IMR-90 (cell line): Measurements from ENCODE around the gene MAML3. TPM values are rescaled to one million over a fixed set of nuclear protein-coding genes. Genes with fewer than 3 reads are reported as not detected.

ENCODE experiments used
- ATAC-seq: fragments of 200-7000 bp; cut with Tn5 transposase; 2 replicates; pipeline ENCODE4 v1.9.1; 2020; ENCODE audit warnings: low read depth, mild to moderate bottlenecking, moderate library complexity
- BruUV-seq: library from RNA; stranded (reverse); fragments of 400-500 nt; replicated peaks from 2 replicates; lab custom pipeline; 2021; lab: Mats Ljungman, UMichigan
- CTCF ChIA-PET: fragments of 300-600 bp; formaldehyde crosslinking; extraction: SDS; loops from one replicate; lab custom pipeline; 2021; ENCODE audit warnings: antibody characterized with exemption; lab: Yijun Ruan, JAX
- POLR2A ChIA-PET: fragments of 300-600 bp; sonication (Branson Sonifier 250); formaldehyde crosslinking; loops from one replicate; lab custom pipeline; 2022; ENCODE audit warnings: antibody characterized with exemption; ENCODE audit not compliant: unreplicated experiment; lab: Charles Lee
- DNase-seq: peaks from one replicate; pipeline ENCODE4 v3.0.0; 2013
- H2AFZ ChIP-seq: replicated peaks from 2 replicates; pipeline ENCODE3; 2013; ENCODE audit warnings: low read length, mild to moderate bottlenecking; ENCODE audit not compliant: poor library complexity
- H2AK5ac ChIP-seq: 2 replicates; pipeline ENCODE4 v1.6.1; 2013; ENCODE audit warnings: low read depth, low read length, inconsistent platforms
- H2AK9ac ChIP-seq: replicated peaks from 2 replicates; pipeline ENCODE3; 2013; ENCODE audit warnings: mild to moderate bottlenecking, low read depth, low read length, moderate library complexity; ENCODE audit not compliant: poor library complexity
- H2BK120ac ChIP-seq: 2 replicates; pipeline ENCODE4 v1.6.1; 2013; ENCODE audit warnings: low read depth, low read length, inconsistent platforms
- H2BK15ac ChIP-seq: 3 replicates; pipeline ENCODE4 v1.6.1; 2013; ENCODE audit warnings: low read depth, low read length, inconsistent platforms
- H2BK20ac ChIP-seq: 2 replicates; pipeline ENCODE4 v1.6.1; 2013; ENCODE audit warnings: low read depth, mild to moderate bottlenecking, inconsistent platforms, low read length, moderate library complexity
- H2BK5ac ChIP-seq: 2 replicates; pipeline ENCODE4 v1.6.1; 2013; ENCODE audit warnings: mild to moderate bottlenecking, low read depth, low read length, inconsistent platforms; ENCODE audit not compliant: poor library complexity, severe bottlenecking
- H3K14ac ChIP-seq: replicated peaks from 2 replicates; pipeline ENCODE4 v1.6.1; 2013; ENCODE audit warnings: low read depth, low read length, inconsistent platforms
- H3K18ac ChIP-seq: 2 replicates; pipeline ENCODE4 v1.6.1; 2013; ENCODE audit warnings: low read depth, low read length, control low read depth
- H3K23ac ChIP-seq: 2 replicates; pipeline ENCODE4 v1.6.1; 2013; ENCODE audit warnings: low read depth, low read length, inconsistent platforms
- H3K27ac ChIP-seq: 2 replicates; pipeline ENCODE4 v1.5.1; 2013; ENCODE audit warnings: mild to moderate bottlenecking, control low read depth, low read length; ENCODE audit not compliant: insufficient read depth
- H3K27me3 ChIP-seq: 2 replicates; pipeline ENCODE4 v1.6.1; 2013; ENCODE audit warnings: low read length; ENCODE audit not compliant: control insufficient read depth, insufficient read depth
- H3K36me3 ChIP-seq: 2 replicates; pipeline ENCODE4 v1.6.1; 2013; ENCODE audit warnings: low read length, mixed read lengths; ENCODE audit not compliant: control insufficient read depth, insufficient read depth
- H3K4ac ChIP-seq: 2 replicates; pipeline ENCODE4 v1.6.1; 2013; ENCODE audit warnings: low read depth, low read length, inconsistent platforms
- H3K4me1 ChIP-seq: 2 replicates; pipeline ENCODE4 v1.6.1; 2013; ENCODE audit warnings: low read length, mixed read lengths; ENCODE audit not compliant: control insufficient read depth, insufficient read depth
- H3K4me2 ChIP-seq: 2 replicates; pipeline ENCODE4 v1.6.1; 2013; ENCODE audit warnings: low read depth, mild to moderate bottlenecking, control low read depth, low read length, moderate library complexity
- H3K4me3 ChIP-seq: 2 replicates; pipeline ENCODE4 v1.5.1; 2013; ENCODE audit warnings: low read depth, mild to moderate bottlenecking, control low read depth, low read length, moderate library complexity; ENCODE audit not compliant: insufficient read depth
- H3K56ac ChIP-seq: 2 replicates; pipeline ENCODE4 v1.6.1; 2013; ENCODE audit warnings: low read length, inconsistent platforms; ENCODE audit not compliant: insufficient read depth; ENCODE audit errors: extremely low read depth
- H3K79me1 ChIP-seq, 2 experiments: 2 replicates each; pipeline ENCODE4 v1.6.1; 2013; ENCODE audit warnings: low read length in 2 of 2, inconsistent platforms in 1 of 2, low read depth in 1 of 2
- H3K9ac ChIP-seq: 2 replicates; pipeline ENCODE4 v1.6.1; 2013; ENCODE audit warnings: low read depth, low read length, control low read depth
- H3K9me1 ChIP-seq: 2 replicates; pipeline ENCODE4 v1.6.1; 2013; ENCODE audit warnings: low read length, inconsistent platforms; ENCODE audit not compliant: insufficient read depth
- H3K9me3 ChIP-seq: 2 replicates; pipeline ENCODE4 v1.6.1; 2013; ENCODE audit warnings: low read length; ENCODE audit not compliant: control insufficient read depth, insufficient read depth
- H4K20me1 ChIP-seq: 2 replicates; pipeline ENCODE4 v1.6.1; 2013; ENCODE audit warnings: low read length, inconsistent platforms; ENCODE audit not compliant: insufficient read depth
- H4K5ac ChIP-seq: 2 replicates; pipeline ENCODE4 v1.6.1; 2013; ENCODE audit warnings: mild to moderate bottlenecking, low read depth, low read length, control low read depth
- H4K8ac ChIP-seq, 2 experiments: 2 replicates each; pipeline ENCODE4 v1.6.1; 2013; ENCODE audit warnings: low read depth in 2 of 2, low read length in 2 of 2, control low read depth in 1 of 2, inconsistent platforms in 1 of 2
- H4K91ac ChIP-seq: 2 replicates; pipeline ENCODE4 v1.6.1; 2013; ENCODE audit warnings: low read depth, low read length, inconsistent platforms; ENCODE audit not compliant: insufficient read depth
- BHLHE40 ChIP-seq: fragments of 150-350 bp; IDR thresholded peaks from 2 replicates; pipeline ENCODE4 v1.6.1; 2016; ENCODE audit warnings: mild to moderate bottlenecking, low read depth, low read length
- CEBPB ChIP-seq: IDR thresholded peaks from 2 replicates; pipeline ENCODE4 v1.6.1; 2012; ENCODE audit warnings: low read depth, low read length, improper control_type of control experiment
- CHD1 ChIP-seq: IDR thresholded peaks from 2 replicates; pipeline ENCODE4 v1.6.1; 2012; ENCODE audit warnings: low read depth, low read length, improper control_type of control experiment
- FOS ChIP-seq: fragments of 150-350 bp; IDR thresholded peaks from 2 replicates; pipeline ENCODE4 v1.6.1; 2016; ENCODE audit warnings: low read depth, low read length
- MAFK ChIP-seq: IDR thresholded peaks from 2 replicates; pipeline ENCODE4 v1.6.1; 2012; ENCODE audit warnings: low read depth, low read length, improper control_type of control experiment
- MAZ ChIP-seq: IDR thresholded peaks from 2 replicates; pipeline ENCODE4 v1.6.1; 2012; ENCODE audit warnings: low read depth, mild to moderate bottlenecking, low read length, improper control_type of control experiment, moderate library complexity, borderline replicate concordance
- MXI1 ChIP-seq: IDR thresholded peaks from 2 replicates; pipeline ENCODE4 v1.6.1; 2012; ENCODE audit warnings: low read depth, mild to moderate bottlenecking, low read length, moderate library complexity, borderline replicate concordance
- NFE2L2 ChIP-seq: fragments of 150-350 bp; IDR thresholded peaks from 2 replicates; pipeline ENCODE4 v1.6.1; 2016; ENCODE audit warnings: low read depth, mild to moderate bottlenecking, low read length
- POLR2A ChIP-seq: IDR thresholded peaks from 2 replicates; pipeline ENCODE4 v1.6.1; 2012; ENCODE audit warnings: mild to moderate bottlenecking, low read depth, low read length
- RAD21 ChIP-seq: IDR thresholded peaks from 2 replicates; pipeline ENCODE4 v1.6.1; 2012; ENCODE audit warnings: low read length, improper control_type of control experiment
- RCOR1 ChIP-seq: IDR thresholded peaks from 2 replicates; pipeline ENCODE4 v1.6.1; 2012; ENCODE audit warnings: mild to moderate bottlenecking, low read length, improper control_type of control experiment; ENCODE audit not compliant: insufficient replicate concordance
- RFX5 ChIP-seq: IDR thresholded peaks from 2 replicates; pipeline ENCODE4 v1.8.0; 2012; ENCODE audit warnings: low read depth, mild to moderate bottlenecking, low read length, moderate library complexity
- SMC3 ChIP-seq: fragments of 150-350 bp; IDR thresholded peaks from 2 replicates; pipeline ENCODE4 v1.6.1; 2016; ENCODE audit warnings: low read depth, mild to moderate bottlenecking, antibody characterized with exemption, low read length, moderate library complexity
- WGBS, 2 experiments: methylation state at CpG; one replicate each; pipeline versions ENCODE4 v1.1.5 to v1.1.7; 2013; ENCODE audit warnings: missing lambda C conversion rate in 2 of 2; ENCODE audit not compliant: insufficient read length in 1 of 2; ENCODE audit errors: extremely low coverage in 2 of 2; 5-methylcytosine and 5-hydroxymethylcytosine counted together
- dilution Hi-C: fragments of 300-500 bp; cut with HindIII; formaldehyde crosslinking; loops from one replicate; pipeline ENCODE4 v1.14.3; 2018; ENCODE audit warnings: low sequenced_read_pairs; ENCODE audit not compliant: unreplicated experiment
- in situ Hi-C: fragments of 300-500 bp; cut with MboI; formaldehyde crosslinking; loops from 3 replicates; pipeline ENCODE4 v1.14.3; 2019; ENCODE audit warnings: low sequenced_read_pairs, inconsistent platforms, mixed read lengths
- intact Hi-C: fragments of 100-400 bp; cut with micrococcal nuclease; formaldehyde crosslinking; loops from 2 replicates; pipeline ENCODE4 v1.10.0; 2022
- polyA plus RNA-seq, 3 experiments: library from polyadenylated mRNA; depleted of rRNA; stranded (reverse); fragments of >200 nt; gene quantifications; 2 replicates each; pipeline ENCODE4 v1.2.3, GENCODE V29; 2012; ENCODE audit warnings: low replicate concordance in 1 of 3
- total RNA-seq: library from RNA; depleted of rRNA; stranded (reverse); fragments of >200 nt; gene quantifications from 2 replicates; pipeline ENCODE4 v1.2.3, GENCODE V29; 2012
- TF ChIP-seq, protein P1 (sequence below): conservative IDR thresholded peaks from 2 replicates; pipeline ENCODE4 v1.5.1; 2012; ENCODE audit warnings: mild to moderate bottlenecking, low read depth, low read length, improper control_type of control experiment
- TF ChIP-seq, protein P2 (sequence below): fragments of 150-350 bp; IDR thresholded peaks from 2 replicates; pipeline ENCODE4 v1.6.1; 2016; ENCODE audit warnings: low read depth, mild to moderate bottlenecking, low read length, moderate library complexity, borderline replicate concordance

Gene MAML3
- total and polyA plus RNA-seq, 2 of the 4 experiments (the other 2 are of a cell fraction) = 0.90 to 1.7 TPM

DNA sequence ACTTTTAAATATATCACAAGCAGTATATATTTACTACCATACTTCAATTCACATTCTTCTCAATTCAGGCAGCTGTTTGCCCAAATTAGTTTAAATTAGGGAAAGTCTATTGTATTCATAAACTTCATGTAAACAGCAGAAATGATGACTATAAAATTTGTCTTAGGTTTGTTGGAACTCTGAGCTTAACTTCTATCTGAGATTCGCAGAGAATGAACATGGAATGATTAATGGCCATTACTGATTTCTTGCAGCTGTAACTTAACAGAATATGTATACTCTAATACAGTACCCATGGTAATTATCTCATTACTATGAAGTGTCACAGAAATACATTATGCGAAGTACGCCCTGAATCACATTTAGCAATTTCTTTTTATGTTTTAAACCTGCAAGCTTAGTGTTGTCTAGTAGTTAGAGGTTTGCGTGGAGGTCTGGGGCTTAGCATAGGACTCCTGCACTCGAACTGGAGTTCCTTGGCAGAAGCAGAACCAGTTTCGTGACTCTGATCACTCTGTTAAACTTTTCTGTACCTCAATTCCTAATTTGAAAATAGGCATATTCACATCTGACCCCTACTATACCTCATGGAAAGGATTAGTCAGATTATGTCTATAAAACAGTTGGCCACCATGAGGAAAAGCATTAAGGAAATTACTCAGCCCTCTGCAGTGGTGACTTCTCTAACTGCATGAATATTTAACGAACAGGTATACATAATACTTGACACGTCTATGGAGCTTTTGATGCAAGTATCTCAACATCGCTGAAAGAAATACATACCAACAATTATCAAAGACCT, 245.1 kb downstream of the MAML3 start:
- H3K4me3 ChIP-seq = no peak overlapping the region
- WGBS, 2 experiments = no CpG with 5 or more reads among the region's 9 CpGs
- no peak overlapping the region for H2AK5ac ChIP-seq
- no peak overlapping the region for H2BK20ac ChIP-seq
- peaks cover 9% of the 10 kb centered on the region; the same call in 1 of the 2 replicates for H3K9me1 ChIP-seq
- no peak overlapping the region for H2BK120ac ChIP-seq
- BruUV-seq = no TSS peak
- H3K27ac ChIP-seq = no peak overlapping the region
- no peaks in the 10 kb centered on the region; a peak in 1 of 4 replicates for H3K79me1 ChIP-seq
- no peaks in the 10 kb centered on the region for H3K36me3 ChIP-seq
- CTCF ChIA-PET = no interaction called here
- H2BK15ac ChIP-seq = no peak overlapping the region
- H2BK5ac ChIP-seq = no peak overlapping the region
- intact Hi-C loops (loop anchor here (10.0 kb wide), 1 partner anchor 346 kb away; no protein-coding TSS in a partner anchor), in situ Hi-C loops (no loop called here), dilution Hi-C loops (no loop called here)
- no peak overlapping the region for H3K9ac ChIP-seq
- H3K23ac ChIP-seq = no peak overlapping the region
- H2AFZ ChIP-seq = no peak overlapping the region
- no peak overlapping the region for H3K14ac ChIP-seq
- no peak overlapping the region for H3K4ac ChIP-seq
- H4K91ac ChIP-seq = no peak overlapping the region
- DNase-seq (no peak), ATAC-seq (no peak)
- POLR2A ChIA-PET = no interaction called here
- no peak overlapping the region for H4K8ac ChIP-seq
- H3K4me2 ChIP-seq = no peak overlapping the region
- no peak overlapping the region for H3K18ac ChIP-seq
- no peaks in the 10 kb centered on the region for H4K20me1 ChIP-seq
- H2AK9ac ChIP-seq = no peak overlapping the region
- no peak overlapping the region for H3K56ac ChIP-seq
- peaks cover 10% of the 10 kb centered on the region for H3K4me1 ChIP-seq
- H4K5ac ChIP-seq = no peak overlapping the region
- no peaks in the 10 kb centered on the region for H3K27me3 ChIP-seq
- peaks cover 2% of the 10 kb centered on the region for H3K9me3 ChIP-seq
- TF ChIP-seq CEBPB = no peak
- TF ChIP-seq CHD1 = no peak
- no peak for TF ChIP-seq MAFK
- TF ChIP-seq RAD21 = no peak
- TF ChIP-seq POLR2A = no peak
- no peak for TF ChIP-seq RFX5
- no peak for TF ChIP-seq BHLHE40
- no peak for TF ChIP-seq MXI1
- no peak for TF ChIP-seq RCOR1
- TF ChIP-seq, protein P1, sequence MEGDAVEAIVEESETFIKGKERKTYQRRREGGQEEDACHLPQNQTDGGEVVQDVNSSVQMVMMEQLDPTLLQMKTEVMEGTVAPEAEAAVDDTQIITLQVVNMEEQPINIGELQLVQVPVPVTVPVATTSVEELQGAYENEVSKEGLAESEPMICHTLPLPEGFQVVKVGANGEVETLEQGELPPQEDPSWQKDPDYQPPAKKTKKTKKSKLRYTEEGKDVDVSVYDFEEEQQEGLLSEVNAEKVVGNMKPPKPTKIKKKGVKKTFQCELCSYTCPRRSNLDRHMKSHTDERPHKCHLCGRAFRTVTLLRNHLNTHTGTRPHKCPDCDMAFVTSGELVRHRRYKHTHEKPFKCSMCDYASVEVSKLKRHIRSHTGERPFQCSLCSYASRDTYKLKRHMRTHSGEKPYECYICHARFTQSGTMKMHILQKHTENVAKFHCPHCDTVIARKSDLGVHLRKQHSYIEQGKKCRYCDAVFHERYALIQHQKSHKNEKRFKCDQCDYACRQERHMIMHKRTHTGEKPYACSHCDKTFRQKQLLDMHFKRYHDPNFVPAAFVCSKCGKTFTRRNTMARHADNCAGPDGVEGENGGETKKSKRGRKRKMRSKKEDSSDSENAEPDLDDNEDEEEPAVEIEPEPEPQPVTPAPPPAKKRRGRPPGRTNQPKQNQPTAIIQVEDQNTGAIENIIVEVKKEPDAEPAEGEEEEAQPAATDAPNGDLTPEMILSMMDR = no peak
- no peak for TF ChIP-seq NFE2L2
- TF ChIP-seq MAZ = no peak
- TF ChIP-seq SMC3 = no peak
- TF ChIP-seq, protein P2, sequence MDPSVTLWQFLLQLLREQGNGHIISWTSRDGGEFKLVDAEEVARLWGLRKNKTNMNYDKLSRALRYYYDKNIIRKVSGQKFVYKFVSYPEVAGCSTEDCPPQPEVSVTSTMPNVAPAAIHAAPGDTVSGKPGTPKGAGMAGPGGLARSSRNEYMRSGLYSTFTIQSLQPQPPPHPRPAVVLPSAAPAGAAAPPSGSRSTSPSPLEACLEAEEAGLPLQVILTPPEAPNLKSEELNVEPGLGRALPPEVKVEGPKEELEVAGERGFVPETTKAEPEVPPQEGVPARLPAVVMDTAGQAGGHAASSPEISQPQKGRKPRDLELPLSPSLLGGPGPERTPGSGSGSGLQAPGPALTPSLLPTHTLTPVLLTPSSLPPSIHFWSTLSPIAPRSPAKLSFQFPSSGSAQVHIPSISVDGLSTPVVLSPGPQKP = no peak
- TF ChIP-seq FOS = no peak
